Loucy (cell line): ENCODE measurements around the gene LHFPL6.

Source experiments
- H2AFZ ChIP-seq: fragments of 200-600 bp; sonication (generic); 2 replicates; pipeline ENCODE4 v1.6.0; 2016; ENCODE audit warnings: antibody characterized with exemption, mild to moderate bottlenecking, low read length, moderate library complexity
- H3F3A ChIP-seq: fragments of 200-600 bp; 2 replicates; pipeline ENCODE4 v1.6.0; 2016; ENCODE audit warnings: antibody characterized with exemption, low read depth, mild to moderate bottlenecking
- H3K27me3 ChIP-seq: fragments of 200-600 bp; sonication (generic); 2 replicates; pipeline ENCODE4 v1.6.1; 2014; ENCODE audit warnings: low read length, mild to moderate bottlenecking; ENCODE audit not compliant: insufficient read depth, poor library complexity, severe bottlenecking
- H3K36me3 ChIP-seq: fragments of 200-600 bp; sonication (generic); 2 replicates; pipeline ENCODE4 v1.6.1; 2016; ENCODE audit warnings: low read length; ENCODE audit not compliant: insufficient read depth
- H3K4me1 ChIP-seq: fragments of 200-600 bp; sonication (generic); 2 replicates; pipeline ENCODE4 v1.5.1; 2014; ENCODE audit warnings: low read length, mild to moderate bottlenecking; ENCODE audit not compliant: insufficient read depth, poor library complexity, severe bottlenecking
- H3K4me2 ChIP-seq: fragments of 200-600 bp; sonication (generic); 2 replicates; pipeline ENCODE4 v1.6.0; 2014; ENCODE audit warnings: antibody characterized with exemption, low read length, low read depth, mild to moderate bottlenecking; ENCODE audit not compliant: poor library complexity, severe bottlenecking
- H3K4me3 ChIP-seq: fragments of 200-600 bp; sonication (generic); 2 replicates; pipeline ENCODE4 v1.5.1; 2014; ENCODE audit warnings: low read length, mild to moderate bottlenecking, mixed read lengths; ENCODE audit not compliant: poor library complexity, severe bottlenecking
- H3K79me2 ChIP-seq: fragments of 200-600 bp; sonication (generic); 2 replicates; pipeline ENCODE4 v1.6.1; 2014; ENCODE audit warnings: low read length; ENCODE audit not compliant: insufficient read depth
- H3K9ac ChIP-seq: fragments of 200-600 bp; sonication (generic); 2 replicates; pipeline ENCODE4 v1.6.0; 2014; ENCODE audit warnings: mild to moderate bottlenecking, low read depth, low read length, moderate library complexity; ENCODE audit not compliant: poor library complexity, severe bottlenecking
- H3K9me2 ChIP-seq: fragments of 200-600 bp; sonication (generic); replicated peaks from 2 replicates; pipeline ENCODE4 v1.6.1; 2016; ENCODE audit warnings: low read depth, low read length, mixed read lengths
- H3K9me3 ChIP-seq: fragments of 200-600 bp; sonication (generic); 2 replicates; pipeline ENCODE4 v1.6.1; 2014; ENCODE audit warnings: mild to moderate bottlenecking, antibody characterized with exemption, low read length, low read depth; ENCODE audit not compliant: insufficient read depth
- H4K20me1 ChIP-seq: fragments of 200-600 bp; sonication (generic); 2 replicates; pipeline ENCODE4 v1.6.0; 2014; ENCODE audit warnings: antibody characterized with exemption, low read length, mild to moderate bottlenecking; ENCODE audit not compliant: insufficient read depth, poor library complexity, severe bottlenecking
- EZH2phosphoT487 ChIP-seq: fragments of 200-600 bp; IDR thresholded peaks from 2 replicates; pipeline ENCODE4 v1.6.1; 2018; ENCODE audit warnings: antibody characterized with exemption, mild to moderate bottlenecking, moderate library complexity, borderline replicate concordance
- TF ChIP-seq, protein P1 (sequence below): fragments of 200-600 bp; sonication (generic); conservative IDR thresholded peaks from 2 replicates; pipeline ENCODE4 v1.5.1; 2014; ENCODE audit warnings: mild to moderate bottlenecking, antibody characterized with exemption, low read length

The LHFPL6 gene

DNA sequence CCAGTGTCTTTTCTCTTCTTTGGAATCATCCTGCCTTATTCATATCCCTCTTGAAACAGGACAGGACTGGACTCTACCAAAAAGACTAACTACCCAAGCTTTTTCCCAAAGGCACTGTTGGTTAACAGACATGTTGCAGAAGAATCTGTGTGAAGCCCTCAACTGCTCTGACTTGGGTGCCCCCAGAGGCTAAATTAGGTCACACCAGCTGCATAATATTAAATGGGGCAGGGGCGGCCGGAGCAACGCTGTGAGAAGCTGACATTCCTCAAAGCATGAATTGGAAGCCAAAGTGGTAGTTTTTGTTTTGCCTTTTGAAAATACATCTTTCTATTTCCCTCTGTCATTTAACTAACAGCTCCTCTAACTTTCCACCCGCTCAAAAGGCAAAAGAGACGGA lies 185.9 kb downstream of the LHFPL6 start:
- Histone ChIP-seq H3K36me3 (no peaks in the 10 kb centered on the region), H3K4me2 (no peak overlapping the region), H3K9me2 (no peaks in the 10 kb centered on the region), H2AFZ (no peak overlapping the region), H3K9ac (no peak overlapping the region), H3K4me1 (no peaks in the 10 kb centered on the region), H3K27me3 (no peaks in the 10 kb centered on the region), H3K4me3 (no peak overlapping the region), H3K79me2 (no peaks in the 10 kb centered on the region), H3F3A (no peaks in the 10 kb centered on the region), H4K20me1 (no peaks in the 10 kb centered on the region), H3K9me3 (no peaks in the 10 kb centered on the region)
- TF ChIP-seq, protein P1, sequence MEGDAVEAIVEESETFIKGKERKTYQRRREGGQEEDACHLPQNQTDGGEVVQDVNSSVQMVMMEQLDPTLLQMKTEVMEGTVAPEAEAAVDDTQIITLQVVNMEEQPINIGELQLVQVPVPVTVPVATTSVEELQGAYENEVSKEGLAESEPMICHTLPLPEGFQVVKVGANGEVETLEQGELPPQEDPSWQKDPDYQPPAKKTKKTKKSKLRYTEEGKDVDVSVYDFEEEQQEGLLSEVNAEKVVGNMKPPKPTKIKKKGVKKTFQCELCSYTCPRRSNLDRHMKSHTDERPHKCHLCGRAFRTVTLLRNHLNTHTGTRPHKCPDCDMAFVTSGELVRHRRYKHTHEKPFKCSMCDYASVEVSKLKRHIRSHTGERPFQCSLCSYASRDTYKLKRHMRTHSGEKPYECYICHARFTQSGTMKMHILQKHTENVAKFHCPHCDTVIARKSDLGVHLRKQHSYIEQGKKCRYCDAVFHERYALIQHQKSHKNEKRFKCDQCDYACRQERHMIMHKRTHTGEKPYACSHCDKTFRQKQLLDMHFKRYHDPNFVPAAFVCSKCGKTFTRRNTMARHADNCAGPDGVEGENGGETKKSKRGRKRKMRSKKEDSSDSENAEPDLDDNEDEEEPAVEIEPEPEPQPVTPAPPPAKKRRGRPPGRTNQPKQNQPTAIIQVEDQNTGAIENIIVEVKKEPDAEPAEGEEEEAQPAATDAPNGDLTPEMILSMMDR = peak; percentile 46
- no peak for TF ChIP-seq EZH2phosphoT487

GRCh38 chr13:39415008-39415802 lies 187.8 kb downstream of the LHFPL6 start:
- Histone ChIP-seq H3K9me3 (no peaks in the 10 kb centered on the region), H3K4me1 (no peaks in the 10 kb centered on the region), H3K9ac (no peak overlapping the region), H3F3A (no peaks in the 10 kb centered on the region), H3K4me2 (no peak overlapping the region), H4K20me1 (no peaks in the 10 kb centered on the region), H3K9me2 (no peaks in the 10 kb centered on the region), H2AFZ (no peak overlapping the region), H3K36me3 (no peaks in the 10 kb centered on the region), H3K79me2 (no peaks in the 10 kb centered on the region), H3K4me3 (no peak overlapping the region), H3K27me3 (no peaks in the 10 kb centered on the region)
- TF ChIP-seq, protein P1 = peak; percentile 56
- no peak for TF ChIP-seq EZH2phosphoT487

GRCh38 chr13:39414339-39414738 lies 188.7 kb downstream of the LHFPL6 start:
- no peaks in the 10 kb centered on the region for H4K20me1 ChIP-seq
- H3K27me3 ChIP-seq = no peaks in the 10 kb centered on the region
- H2AFZ ChIP-seq = no peak overlapping the region
- no peak overlapping the region for H3K9ac ChIP-seq
- TF ChIP-seq EZH2phosphoT487 = no peak
- TF ChIP-seq, protein P1 = no peak
- no peaks in the 10 kb centered on the region for H3K9me3 ChIP-seq
- H3K9me2 ChIP-seq = no peaks in the 10 kb centered on the region
- no peak overlapping the region for H3K4me3 ChIP-seq
- no peak overlapping the region for H3K4me2 ChIP-seq
- no peaks in the 10 kb centered on the region for H3K79me2 ChIP-seq
- H3F3A ChIP-seq = no peaks in the 10 kb centered on the region
- no peaks in the 10 kb centered on the region for H3K4me1 ChIP-seq
- no peaks in the 10 kb centered on the region for H3K36me3 ChIP-seq
